Measurements from ENCODE around the gene APBA2. TPM values are rescaled to one million over a fixed set of nuclear protein-coding genes. Genes with fewer than 3 reads are reported as not detected.
"Not testable (repeated sequence)": the region's sequence is repeated elsewhere in the genome, so short reads cannot be mapped to it uniquely, and the experiment has no call there.

APBA2 gene
- total RNA-seq, 1 experiment from 2014 or later = not detected

DNA sequence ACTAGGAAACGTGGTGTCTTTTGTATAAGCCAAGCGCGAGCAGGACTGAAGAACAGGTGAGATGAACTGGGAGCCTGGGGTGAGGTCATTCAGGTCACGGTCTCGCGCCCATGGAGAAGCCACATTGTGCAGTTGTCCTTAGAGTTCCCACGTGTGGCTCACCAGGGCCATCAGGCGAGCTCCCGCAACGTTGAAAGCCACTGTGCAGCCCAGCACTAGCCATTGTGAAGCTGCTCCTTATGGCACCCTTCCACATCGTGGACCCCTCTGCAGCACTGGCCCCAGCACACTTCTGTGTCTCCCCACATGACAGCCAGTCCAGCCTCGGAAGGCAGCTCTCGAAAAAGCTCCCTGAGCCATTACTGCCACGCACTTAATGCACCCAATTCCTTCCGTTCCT, 7.6 kb upstream of the APBA2 start:
- DNase-seq (ENCODE audit: low spot score) = no peak

DNA sequence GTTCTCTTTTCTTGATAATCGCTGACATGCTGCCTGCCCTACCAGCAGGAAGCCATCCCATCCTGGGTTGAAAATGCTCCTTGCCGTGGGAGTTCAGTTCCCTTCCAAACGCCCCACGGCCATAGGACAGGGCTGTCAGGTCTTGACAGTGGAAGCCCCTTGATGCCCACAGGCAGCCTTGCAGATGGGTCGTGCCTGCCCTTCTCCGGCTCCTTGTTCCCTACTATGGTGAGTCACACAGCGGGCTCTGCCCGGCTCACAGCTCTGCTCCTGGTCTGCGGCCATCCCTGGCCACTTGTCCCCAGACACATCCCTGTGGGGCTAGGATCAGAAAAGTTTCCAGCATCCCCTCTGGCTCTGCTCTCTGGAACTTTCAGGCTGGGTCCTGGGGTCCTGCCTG, 6.2 kb upstream of the APBA2 start:
- no peak for DNase-seq (ENCODE audit: low spot score)

- no peak for DNase-seq (ENCODE audit: low spot score)
These were observed 5.1 kb upstream of the APBA2 start for GRCh38 chr15:28880680-28881079.

GRCh38 chr15:28881170-28881569, 4.6 kb upstream of the APBA2 start:
- DNase-seq (ENCODE audit: low spot score) = no peak

GRCh38 chr15:28881600-28881999, 4.2 kb upstream of the APBA2 start:
- no peak for DNase-seq (ENCODE audit: low spot score)

DNA sequence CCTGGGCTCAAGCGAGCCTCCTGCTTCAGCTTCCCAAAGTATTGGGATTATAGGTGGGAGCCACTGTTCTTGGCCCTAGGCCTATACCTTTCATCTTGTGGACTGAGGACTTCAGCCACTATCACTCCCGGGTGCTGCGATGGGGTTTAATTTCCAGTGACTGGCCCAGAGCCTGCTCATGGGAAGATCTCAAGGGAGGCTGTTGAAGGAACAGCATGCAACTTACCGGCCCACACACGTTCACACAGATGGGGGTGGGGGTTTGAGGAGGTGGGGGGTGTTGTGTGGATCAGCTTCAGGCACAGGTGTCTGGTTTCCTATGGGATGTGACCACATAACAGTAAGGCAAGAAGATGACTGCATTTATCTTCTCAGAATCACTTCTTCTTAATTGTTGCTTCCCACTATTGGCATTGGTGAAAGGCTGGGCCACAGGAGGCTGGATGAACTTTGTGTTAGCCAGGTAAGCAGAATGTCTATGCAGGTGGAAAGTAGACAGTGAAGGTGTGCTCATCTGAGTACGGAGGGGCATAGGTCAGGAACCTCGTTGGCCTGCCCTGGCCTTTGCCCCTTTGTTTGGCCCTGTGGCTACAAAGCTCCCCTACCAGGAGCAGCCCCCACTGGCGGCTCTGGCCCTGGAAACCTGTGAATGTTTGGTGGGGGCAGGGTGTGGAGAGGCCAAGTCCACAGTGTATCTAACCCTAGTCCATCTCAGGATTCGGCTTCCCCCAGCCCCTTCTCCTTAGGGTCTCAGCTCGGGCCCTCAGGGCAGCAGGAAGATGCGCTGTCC, 1.4 kb upstream of the APBA2 start:
- no peak for DNase-seq (ENCODE audit: low spot score)

DNA sequence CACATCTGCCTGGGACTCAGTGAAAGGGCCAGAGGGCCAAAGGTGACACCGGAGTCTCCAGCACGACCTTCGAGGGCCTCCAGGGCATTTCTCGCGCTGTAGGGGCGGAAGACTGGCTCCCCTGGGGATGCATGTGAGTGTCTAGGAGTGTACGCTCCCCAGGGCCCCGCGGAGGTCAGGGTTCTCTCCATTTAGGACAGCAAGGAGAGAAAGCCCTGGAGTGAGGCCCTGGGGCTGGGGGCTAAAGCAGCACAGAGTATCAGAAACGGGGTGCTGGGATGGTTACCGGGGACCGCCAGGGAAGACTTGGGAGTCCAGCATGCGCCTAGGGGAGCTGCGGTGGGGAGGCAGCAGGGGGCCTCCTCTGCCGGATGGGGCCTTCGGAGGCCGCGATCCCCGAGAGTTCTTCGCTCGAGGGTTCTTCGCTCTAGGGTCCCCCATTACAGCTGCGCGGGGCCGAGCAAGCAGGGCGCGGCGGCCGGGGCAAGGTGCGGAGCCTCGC, 595 bp upstream of the APBA2 start:
- DNase-seq (ENCODE audit: low spot score) = no peak

- DNase-seq (ENCODE audit: low spot score) = no peak
These were observed 911 bp downstream of the APBA2 start for GRCh38 chr15:28886431-28887338.

DNA sequence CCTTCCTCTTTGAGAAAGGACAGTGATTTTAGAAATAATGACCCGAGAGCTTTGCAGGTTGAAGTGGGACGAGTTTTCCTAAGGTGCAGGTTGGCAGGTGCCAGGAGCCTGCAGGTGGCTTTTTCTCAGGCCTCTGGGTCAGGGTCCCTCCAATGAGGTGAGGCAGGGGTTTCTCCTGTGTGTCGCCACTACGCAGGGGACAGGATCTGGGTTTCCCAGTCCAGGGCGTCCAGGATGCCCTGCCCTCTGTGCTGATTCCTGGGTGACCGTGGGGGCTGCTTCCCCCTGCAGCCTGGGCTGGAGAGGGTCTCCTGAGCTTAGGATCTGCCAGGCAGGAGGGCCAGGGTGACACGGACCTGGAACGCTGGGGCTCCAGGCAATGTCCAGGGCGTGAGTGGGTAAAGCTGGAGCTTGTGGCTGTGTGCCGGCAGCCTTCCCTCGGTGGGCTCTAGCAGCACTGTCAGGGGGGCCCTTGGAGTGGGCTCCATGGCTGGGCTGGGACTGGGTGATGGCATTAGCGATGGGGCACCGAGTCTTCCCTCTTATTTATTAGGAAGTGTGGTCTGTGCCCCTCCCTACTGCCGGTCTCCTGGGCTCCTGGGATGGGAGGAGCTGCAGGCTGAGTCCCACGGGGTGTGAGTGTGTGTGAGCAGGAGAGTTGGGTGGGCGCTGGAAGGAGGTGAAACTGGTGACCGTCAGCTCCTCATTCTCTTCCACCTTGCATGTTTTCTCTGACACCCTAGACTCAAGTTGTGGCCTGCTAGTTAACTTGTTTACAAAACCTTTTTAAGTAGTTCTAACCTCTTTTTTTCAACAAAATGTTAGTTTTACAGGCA, 1.8 kb downstream of the APBA2 start:
- no peak for DNase-seq (ENCODE audit: low spot score)

DNA sequence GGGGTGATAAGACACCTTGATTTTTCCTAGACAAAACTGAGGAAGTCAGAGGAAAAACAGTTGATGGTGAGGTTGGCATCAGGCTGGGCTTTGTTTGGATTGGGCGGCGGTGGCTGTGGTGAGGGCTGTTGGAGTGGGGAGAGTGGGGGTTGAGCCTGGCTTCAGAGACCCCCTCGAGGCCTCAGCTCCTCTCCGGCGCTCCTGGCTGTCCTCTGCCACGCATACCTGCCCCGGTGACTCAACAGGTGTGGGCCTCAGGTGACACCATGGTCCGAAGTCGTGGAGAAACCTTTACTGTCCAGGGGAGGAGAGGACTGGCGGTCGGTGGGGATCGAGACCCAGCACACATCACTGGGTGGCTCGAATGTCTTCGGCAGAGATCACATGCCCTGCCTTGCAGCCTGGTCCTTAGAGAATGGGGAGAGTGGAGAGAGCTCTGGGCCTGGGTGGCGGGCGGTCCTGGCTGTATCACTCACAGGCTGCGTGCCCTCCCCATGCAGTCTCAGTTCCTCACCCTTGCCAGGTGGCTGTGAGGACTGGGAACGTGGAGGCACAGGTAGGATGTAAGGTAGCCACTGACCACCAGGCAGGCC, 2.6 kb downstream of the APBA2 start:
- DNase-seq (ENCODE audit: low spot score) = no peak

- no peak for DNase-seq (ENCODE audit: low spot score)
These were observed 3.1 kb downstream of the APBA2 start for GRCh38 chr15:28888900-28889299.

DNA sequence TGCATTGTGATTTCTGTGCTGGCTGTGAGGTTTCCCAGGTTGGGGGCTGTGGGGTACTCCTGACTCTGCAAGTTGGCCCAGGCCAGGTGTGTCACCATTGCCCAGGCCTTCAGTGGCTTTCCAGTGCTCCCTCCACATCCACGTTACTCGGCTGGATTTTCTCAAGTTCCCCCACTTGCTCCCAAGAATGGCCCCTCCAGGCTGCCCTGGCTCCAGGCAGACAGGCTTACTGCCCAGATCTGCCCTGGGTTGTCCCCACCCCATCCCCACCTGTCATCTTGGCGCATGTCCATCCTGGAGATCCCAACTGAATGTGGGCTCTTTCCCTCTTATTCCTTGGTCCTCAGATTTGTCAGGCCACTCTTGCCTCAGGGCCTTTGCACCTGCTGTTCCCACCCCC, 3.6 kb downstream of the APBA2 start:
- no peak for DNase-seq (ENCODE audit: low spot score)

DNA sequence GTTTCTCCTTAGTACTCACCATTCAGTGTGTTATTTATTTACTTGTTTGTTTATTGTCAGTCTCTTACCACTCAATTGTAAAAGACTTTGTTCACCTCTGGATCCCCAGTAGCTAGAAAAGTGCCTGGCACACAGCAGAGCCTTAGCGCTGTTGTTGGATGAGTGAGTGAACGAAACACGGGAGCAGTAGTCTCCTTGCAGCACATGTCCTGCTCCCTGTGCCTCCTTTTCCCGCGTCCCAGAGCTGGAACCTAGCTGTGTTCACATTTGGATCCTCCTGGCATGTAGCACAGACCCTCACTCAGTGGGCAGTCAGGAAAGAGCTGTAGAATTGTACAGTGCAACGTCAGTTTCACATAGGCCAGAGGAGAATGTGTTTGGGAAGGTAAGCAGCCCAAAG, 4.1 kb downstream of the APBA2 start:
- not testable (repeated sequence) for DNase-seq (ENCODE audit: low spot score)

DNA sequence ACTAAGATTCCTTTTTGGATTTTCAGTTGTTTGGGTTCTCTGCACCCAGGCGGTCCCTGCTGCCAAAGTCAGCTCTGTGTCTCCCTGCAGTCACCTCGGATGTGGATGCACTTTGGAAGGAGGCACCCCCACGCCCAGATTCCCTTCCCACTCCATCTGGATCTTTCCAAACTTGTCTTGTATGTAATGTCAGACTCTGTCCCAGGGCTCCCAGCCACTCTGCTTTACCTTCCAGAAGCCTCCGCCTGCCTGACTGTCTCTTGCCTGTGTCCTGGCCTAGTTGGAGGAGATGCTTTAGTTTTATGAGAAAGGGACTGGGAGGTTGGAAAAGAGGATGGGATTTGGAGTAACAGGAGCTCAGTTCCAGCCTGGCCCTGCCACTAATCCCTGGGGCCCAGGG, 4.5 kb downstream of the APBA2 start:
- DNase-seq (ENCODE audit: low spot score) = not testable (repeated sequence)

- DNase-seq (ENCODE audit: low spot score) = no peak
These were observed 5.1 kb downstream of the APBA2 start for GRCh38 chr15:28890711-28891495.

GRCh38 chr15:28891588-28891987, 5.8 kb downstream of the APBA2 start:
- no peak for DNase-seq (ENCODE audit: low spot score)

- no peak for DNase-seq (ENCODE audit: low spot score)
These were observed 7.2 kb downstream of the APBA2 start for GRCh38 chr15:28892789-28893610.

- DNase-seq (ENCODE audit: low spot score) = no peak
These were observed 8.9 kb downstream of the APBA2 start for GRCh38 chr15:28894631-28895030.

DNA sequence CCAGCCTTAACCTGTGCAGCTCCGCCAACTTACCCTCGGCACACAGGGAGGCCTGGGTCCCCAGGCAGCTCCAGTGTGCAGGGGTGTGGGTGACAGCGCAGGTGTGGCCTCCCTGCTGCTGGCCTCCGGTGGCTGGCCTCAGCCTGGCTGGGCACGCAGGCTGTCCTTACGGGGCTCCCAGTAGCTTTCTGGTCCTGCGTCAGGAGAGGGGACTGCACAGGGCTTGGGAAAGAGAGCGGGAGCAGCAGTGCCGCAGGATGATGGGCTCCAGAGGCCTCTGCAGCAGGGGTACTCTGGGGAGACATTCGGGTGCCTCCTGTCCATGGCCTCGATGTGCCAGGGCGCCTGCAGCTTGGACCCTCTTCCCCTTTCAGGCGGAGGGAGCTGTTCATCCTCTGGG, 9.4 kb downstream of the APBA2 start:
- no peak for DNase-seq (ENCODE audit: low spot score)

DNA sequence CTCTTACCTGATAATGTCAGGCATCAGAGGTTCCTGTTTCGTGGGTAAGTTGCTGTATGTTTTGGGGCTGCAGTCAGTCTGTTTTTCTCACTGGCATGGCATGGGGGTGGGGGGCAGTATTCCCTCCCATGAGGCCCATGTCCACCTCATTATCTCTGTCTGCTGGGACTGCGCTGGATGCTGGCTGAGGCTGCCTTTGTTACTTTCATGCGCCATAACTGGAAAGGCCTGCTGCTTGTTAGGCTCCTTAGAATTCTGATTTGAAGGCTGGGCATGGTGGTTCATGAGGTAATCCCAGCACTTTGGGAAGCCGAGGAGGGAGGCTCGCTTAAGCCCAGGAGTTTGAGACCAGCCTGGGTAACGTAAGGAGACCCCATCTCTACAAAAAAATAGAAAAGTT, 9.8 kb downstream of the APBA2 start:
- no peak for DNase-seq (ENCODE audit: low spot score)
